ENCODE measurements around the gene CCSER2.
"Not testable (repeated sequence)": the region's sequence is repeated elsewhere in the genome, so short reads cannot be mapped to it uniquely, and the experiment has no call there.

The CCSER2 gene

GRCh38 chr10:84341538-84341856 is 13.1 kb downstream of the CCSER2 start:
- H3K27ac ChIP-seq, result no peak overlapping the region
- TF ChIP-seq CTCF (conservative IDR thresholded peaks at IDR 0.05), result no peak

- no peak overlapping the region for H3K27ac ChIP-seq
- no peak for TF ChIP-seq CTCF (conservative IDR thresholded peaks at IDR 0.05)
Observed at GRCh38 chr10:84341983-84342382, 13.6 kb downstream of the CCSER2 start.

GRCh38 chr10:84342584-84342983 is 14.2 kb downstream of the CCSER2 start:
- no peak for TF ChIP-seq CTCF (conservative IDR thresholded peaks at IDR 0.05)
- H3K27ac ChIP-seq, result no peak overlapping the region

GRCh38 chr10:84343831-84344230 is 15.4 kb downstream of the CCSER2 start:
- no peak overlapping the region for H3K27ac ChIP-seq
- TF ChIP-seq CTCF (conservative IDR thresholded peaks at IDR 0.05), result no peak

- no peak for TF ChIP-seq CTCF (conservative IDR thresholded peaks at IDR 0.05)
- H3K27ac ChIP-seq, result no peak overlapping the region
Observed at GRCh38 chr10:84344526-84344925, 16.1 kb downstream of the CCSER2 start.

GRCh38 chr10:84347575-84348002 is 19.2 kb downstream of the CCSER2 start:
- H3K27ac ChIP-seq, result not testable (repeated sequence)

- TF ChIP-seq CTCF (conservative IDR thresholded peaks at IDR 0.05), result no peak
- no peak overlapping the region for H3K27ac ChIP-seq
Observed at GRCh38 chr10:84348447-84348846, 20.1 kb downstream of the CCSER2 start.

- TF ChIP-seq CTCF (conservative IDR thresholded peaks at IDR 0.05), result no peak
- no peak overlapping the region for H3K27ac ChIP-seq
Observed at GRCh38 chr10:84348860-84349259, 20.5 kb downstream of the CCSER2 start.
